ENCODE data around the gene RIBC2. TPM values are rescaled to one million over a fixed set of nuclear protein-coding genes. Genes with fewer than 3 reads are reported as not detected.
"Not testable (repeated sequence)": the region's sequence is repeated elsewhere in the genome, so short reads cannot be mapped to it uniquely, and the experiment has no call there.

Gene RIBC2
- total RNA-seq, 1 experiment from 2014 or later: 0.72 TPM

DNA sequence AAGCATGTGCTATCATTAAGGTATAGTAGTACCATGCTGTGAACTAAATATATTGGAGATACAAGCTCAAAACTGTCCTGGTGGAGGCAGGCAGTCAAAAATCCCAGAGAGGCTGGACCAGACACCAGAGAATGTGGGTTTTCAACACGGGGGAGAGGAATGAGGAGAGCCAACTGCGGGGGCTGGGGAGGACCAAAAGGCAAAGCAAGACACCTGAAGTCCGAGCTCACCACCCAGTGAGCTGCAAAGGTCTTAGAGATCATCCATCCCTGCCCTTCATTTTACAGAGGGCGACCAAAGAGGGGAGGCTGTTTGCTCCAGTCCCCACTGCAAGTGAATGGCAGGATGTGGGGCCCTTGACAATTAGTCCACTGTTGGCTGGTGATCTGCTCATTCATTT lies 10.0 kb downstream of the RIBC2 start:
- DNase-seq (ENCODE audit: extremely low read depth, low read depth): no peak

GRCh38 chr22:45424241-45424731 lies 10.8 kb downstream of the RIBC2 start:
- no peak for DNase-seq (ENCODE audit: extremely low read depth, low read depth)

DNA sequence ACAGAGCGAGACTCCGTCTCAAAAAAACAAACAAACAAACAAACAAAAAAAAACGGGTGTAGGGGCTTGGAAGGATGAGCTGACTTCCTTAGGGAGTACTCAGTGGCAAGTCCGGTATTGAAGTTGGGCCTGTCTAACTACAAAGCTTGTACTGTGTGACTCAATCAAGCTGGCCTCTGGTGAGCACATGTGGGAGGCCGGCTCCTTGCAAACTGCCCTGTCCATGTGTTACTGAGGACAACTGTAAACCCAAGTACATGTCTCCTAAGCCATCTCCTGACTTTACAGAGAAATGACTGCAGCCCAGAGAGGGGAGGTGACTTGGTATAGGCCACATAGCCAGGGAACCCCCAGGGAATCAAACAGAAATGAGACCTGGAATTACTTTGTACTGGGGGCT lies 11.6 kb downstream of the RIBC2 start:
- no peak for DNase-seq (ENCODE audit: extremely low read depth, low read depth)

DNA sequence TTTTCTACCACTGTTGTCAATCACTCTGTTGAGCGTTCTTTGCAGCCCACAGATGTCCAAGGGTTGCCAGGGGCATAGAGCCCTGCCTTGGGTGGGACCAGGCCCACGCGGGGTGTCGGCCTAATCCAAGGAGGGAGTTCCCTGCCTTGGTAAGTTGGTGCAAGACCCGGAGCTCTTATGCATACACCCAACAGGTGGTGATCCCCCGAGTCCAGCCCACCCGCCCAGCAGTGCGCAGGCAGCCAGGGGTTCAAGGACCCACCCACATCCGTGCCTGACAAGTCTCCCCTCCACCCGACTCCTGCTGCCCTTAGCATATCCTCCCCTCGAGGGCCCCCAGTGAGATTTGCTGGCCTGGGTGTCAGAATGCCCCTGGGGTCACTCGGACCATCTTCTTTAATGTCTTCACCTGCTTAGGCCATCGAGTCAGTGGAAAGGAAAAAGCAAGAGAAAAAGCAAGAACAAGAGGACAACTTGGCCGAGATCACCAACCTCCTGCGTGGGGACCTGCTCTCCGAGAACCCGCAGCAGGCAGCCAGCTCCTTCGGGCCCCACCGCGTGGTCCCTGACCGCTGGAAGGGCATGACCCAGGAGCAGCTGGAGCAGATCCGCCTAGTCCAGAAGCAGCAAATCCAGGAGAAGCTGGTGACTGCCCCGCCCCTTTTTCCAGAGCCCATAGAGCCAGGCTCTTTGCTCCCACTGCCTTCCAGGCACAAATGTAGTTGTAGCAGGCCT lies 12.2 kb downstream of the RIBC2 start:
- DNase-seq (ENCODE audit: extremely low read depth, low read depth): no peak

DNA sequence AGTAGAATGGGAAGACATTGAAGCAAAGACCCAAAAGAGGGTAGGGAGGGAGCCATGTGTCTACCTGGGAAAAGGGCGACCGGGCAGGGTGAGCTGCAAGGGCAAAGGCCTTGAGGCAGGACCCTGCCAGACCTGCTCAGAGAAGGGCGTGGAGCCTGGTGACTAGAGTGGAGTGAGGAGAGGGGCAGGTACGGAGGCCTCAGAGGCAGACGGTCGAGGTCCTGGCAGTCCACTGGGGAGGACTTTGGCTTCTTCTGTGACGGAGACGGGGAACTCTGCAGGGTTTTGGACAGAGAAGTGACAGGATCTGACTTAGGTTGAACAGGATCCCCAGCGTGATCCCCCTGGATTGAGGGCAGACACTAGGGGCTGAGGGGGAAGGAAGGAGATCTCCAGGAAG lies 12.9 kb downstream of the RIBC2 start:
- DNase-seq (ENCODE audit: extremely low read depth, low read depth): no peak

GRCh38 chr22:45427114-45427513 lies 13.6 kb downstream of the RIBC2 start:
- no peak for DNase-seq (ENCODE audit: extremely low read depth, low read depth)

DNA sequence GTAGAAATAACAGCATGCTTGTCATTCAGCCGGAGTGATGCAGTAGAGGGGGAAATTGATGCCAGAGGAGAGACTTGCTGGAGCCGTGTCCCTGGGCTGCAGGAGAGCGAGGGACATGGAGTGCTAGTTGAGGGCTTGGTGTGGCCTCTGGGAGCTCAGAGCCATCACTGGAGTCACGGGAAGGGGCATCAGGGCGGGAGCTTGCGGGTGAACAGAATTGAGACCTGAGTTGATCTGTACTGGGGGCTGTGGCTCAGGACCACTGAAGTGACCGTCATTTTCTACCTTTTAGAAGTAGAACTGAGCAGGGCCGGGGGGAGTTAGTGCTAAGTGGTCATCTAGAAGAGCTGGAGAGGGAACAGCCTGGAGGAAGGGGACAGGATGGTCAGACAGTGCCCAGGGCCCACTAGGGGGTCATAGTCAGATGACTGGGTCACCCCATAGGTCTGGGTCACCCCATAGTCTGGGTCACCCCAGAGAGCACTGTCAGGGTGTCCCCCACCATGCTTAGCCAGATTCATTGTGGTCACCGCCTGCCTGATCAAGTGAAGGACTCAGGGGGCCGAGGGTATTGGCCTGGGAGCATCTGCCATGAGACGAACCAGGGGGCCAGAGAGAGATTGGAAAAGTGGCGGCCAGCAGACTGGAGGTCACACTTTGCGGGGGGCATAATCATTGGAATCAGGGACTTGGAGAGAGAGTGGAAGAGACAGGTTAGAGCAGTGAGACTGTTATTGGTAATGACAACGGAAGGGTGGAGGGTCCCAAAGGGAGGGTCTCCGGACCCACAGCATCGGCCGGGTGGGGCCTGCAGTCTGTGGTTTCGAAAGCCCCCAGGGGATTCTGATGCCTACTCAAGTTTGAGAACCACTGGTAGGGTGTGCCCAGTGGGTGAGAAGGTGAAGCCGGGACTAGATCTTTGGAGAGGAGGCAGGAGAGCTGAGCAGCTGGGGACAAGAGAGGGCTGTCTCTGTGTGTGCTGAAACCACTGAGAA lies 15.2 kb downstream of the RIBC2 start:
- DNase-seq (ENCODE audit: extremely low read depth, low read depth): no peak

- no peak for DNase-seq (ENCODE audit: extremely low read depth, low read depth)
Measured at GRCh38 chr22:45429424-45429823, 15.9 kb downstream of the RIBC2 start.

DNA sequence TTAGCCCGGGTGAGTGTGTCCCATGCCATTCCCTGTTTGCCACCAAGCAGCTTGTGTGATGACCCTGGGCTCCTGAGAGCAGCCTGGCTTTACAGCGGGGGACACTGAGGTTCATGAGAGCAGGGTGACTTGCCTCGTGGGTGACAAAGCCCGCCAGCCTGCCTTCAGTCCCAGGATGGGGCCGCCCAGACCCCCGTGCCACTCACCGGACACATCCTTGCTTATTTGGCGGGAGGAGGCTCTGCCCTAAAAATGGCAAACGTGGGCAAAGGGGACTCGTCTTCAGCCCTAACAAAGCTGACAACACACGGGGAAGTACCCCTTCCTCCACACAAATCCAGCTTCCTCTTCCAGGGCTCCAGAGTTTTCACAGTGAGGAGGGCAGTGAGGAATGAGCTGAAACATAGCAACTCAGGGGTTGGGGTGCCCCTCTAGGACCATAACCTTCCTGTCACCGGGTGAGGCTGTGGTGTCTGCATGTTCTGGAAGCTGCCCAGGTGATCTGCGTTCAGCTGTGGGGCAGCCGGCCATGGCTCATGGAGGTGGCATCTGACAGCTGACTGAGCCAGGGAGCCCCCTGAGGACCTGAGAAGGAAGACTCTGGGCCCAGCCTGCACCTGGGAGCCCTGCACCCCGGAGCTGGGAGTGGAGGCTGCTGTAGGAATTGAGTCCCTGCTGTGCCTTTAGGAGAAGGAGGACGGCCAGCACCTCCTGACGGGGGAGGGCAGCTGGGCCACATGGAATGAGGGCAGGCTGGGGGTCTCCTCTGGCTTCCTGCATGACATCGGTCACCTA lies 16.7 kb downstream of the RIBC2 start:
- DNase-seq (ENCODE audit: extremely low read depth, low read depth): no peak

GRCh38 chr22:45430871-45431270 lies 17.4 kb downstream of the RIBC2 start:
- no peak for DNase-seq (ENCODE audit: extremely low read depth, low read depth)

GRCh38 chr22:45434981-45435380 lies 21.5 kb downstream of the RIBC2 start:
- no peak for DNase-seq (ENCODE audit: extremely low read depth, low read depth)

- DNase-seq (ENCODE audit: extremely low read depth, low read depth): peak; percentile 73
Measured at GRCh38 chr22:45435544-45436139, 22.1 kb downstream of the RIBC2 start.

DNA sequence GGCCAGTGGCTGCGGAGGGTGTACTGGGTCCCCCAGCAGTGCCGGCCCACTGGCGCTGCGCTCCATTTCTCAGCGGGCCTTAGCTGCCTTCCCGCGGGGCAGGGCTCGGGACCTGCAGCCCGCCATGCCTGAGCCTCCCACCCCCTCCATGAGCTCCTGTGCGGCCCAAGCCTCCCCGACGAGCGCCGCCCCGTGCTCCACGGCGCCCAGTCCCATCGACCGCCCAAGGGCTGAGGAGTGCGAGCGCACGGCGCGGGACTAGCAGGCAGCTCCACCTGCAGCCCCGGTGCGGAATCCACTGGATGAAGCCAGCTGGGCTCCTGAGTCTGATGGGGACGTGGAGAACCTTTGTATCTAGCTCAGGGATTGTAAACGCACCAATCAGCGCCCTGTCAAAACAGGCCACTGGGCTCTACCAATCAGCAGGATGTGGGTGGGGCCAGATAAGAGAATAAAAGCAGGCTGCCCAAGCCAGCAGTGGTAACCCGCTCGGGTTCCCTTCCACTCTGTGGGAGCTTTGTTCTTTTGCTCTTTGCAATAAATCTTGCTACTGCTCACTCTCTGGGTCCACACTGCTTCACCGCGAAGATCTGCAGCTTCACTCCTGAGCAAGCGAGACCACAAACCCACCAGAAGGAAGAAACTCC lies 23.5 kb downstream of the RIBC2 start:
- not testable (repeated sequence) for DNase-seq (ENCODE audit: extremely low read depth, low read depth)

DNA sequence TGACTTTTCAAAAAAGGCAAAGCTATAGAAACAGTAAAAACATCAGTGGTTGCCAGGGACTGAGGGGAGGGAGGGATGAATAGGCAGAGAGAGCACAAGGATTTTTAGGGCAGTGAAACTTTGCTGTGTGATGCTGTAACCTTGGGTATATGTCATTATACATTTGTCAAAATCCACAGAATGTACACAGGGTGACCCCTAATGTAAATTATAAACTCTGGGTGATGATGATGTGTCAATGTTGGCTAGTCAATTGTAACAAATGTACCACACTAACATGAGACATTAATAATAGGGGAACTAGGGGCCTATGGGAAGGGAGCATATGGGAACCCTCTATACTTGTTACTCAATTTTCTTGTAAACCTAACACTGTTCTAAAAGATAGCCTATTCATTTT lies 24.8 kb downstream of the RIBC2 start:
- no peak for DNase-seq (ENCODE audit: extremely low read depth, low read depth)

DNA sequence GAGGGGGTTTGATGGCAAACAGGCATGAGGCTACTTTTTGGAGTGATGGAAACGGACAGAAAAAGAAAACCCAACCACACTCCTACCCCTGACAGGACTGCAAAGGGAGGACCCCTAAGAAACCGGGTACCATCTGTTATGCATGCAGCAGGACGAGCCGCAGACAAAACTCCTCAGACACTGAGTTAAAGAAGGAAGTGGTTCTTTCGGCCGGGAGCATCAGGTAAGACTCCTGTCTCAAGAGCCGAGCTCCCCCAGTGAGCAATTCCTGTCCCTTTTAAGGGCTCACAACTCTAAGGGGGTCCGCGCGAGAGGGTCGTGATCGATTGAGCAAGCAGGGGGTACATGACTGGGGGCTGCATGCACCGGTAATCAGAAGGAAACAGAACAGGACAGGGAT lies 27.2 kb downstream of the RIBC2 start:
- DNase-seq (ENCODE audit: extremely low read depth, low read depth): not testable (repeated sequence)

DNA sequence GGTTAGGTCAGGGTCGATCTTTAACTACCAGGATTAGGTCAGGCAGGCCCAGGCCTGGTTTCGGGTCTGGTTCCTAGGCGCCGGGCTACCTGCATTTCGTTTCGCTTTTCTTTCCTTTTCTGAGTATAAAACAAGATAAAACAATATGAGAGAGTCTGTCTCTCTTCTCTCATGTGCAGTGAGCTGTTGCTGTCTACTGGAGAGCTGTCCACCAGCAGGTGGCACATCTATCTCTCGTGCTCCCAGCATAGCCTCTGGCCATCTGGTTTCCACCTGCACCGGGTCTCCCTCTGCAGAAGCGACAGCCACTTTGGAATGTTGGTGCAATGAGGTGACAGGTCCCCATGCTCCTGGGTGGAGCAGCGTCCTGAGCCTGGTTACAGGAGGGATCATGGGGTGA lies 27.6 kb downstream of the RIBC2 start:
- peak; percentile 40 for DNase-seq (ENCODE audit: extremely low read depth, low read depth)

- no peak for DNase-seq (ENCODE audit: extremely low read depth, low read depth)
Measured at GRCh38 chr22:45442116-45442515, 28.6 kb downstream of the RIBC2 start.

- DNase-seq (ENCODE audit: extremely low read depth, low read depth): no peak
Measured at GRCh38 chr22:45444168-45444567, 30.7 kb downstream of the RIBC2 start.

DNA sequence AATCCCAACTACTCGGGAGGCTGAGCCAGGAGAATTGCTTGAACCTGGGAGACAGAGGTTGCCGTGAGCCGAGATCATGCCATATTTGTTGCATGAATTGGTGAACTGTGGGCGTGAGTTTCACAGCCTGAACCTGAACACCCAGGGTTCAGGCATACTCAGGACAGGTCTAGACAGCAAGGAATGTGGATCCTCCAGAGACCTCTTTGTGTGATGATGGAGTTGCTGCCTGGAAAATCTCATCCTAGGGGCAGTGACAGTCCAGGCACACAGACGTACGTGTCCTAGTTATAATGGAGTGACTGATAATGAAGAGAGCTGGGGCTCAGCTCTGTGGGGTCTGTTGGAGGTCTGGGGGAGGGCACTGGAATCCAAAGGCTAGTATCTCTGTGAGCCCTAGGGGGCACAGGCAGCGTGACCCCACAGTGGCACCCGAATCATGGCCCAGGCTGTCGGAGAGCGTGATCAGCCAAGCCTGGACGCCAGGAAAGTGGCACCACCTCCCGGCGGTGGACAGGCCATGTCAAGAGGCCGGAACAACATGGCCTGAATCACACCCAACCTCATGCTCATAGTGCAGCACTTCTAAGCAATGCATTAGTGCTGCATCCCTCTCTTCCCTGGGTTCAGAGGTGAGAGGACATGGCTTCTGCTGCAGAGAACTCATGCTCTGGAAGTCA lies 31.7 kb downstream of the RIBC2 start:
- no peak for DNase-seq (ENCODE audit: extremely low read depth, low read depth)

Data from NCI-H460 (cell line).